ENCODE results near the gene VOPP1.

- TF ChIP-seq EZH2phosphoT487 (conservative IDR thresholded peaks at IDR 0.05; ENCODE audit: low read length): no peak
- TF ChIP-seq, protein P1, sequence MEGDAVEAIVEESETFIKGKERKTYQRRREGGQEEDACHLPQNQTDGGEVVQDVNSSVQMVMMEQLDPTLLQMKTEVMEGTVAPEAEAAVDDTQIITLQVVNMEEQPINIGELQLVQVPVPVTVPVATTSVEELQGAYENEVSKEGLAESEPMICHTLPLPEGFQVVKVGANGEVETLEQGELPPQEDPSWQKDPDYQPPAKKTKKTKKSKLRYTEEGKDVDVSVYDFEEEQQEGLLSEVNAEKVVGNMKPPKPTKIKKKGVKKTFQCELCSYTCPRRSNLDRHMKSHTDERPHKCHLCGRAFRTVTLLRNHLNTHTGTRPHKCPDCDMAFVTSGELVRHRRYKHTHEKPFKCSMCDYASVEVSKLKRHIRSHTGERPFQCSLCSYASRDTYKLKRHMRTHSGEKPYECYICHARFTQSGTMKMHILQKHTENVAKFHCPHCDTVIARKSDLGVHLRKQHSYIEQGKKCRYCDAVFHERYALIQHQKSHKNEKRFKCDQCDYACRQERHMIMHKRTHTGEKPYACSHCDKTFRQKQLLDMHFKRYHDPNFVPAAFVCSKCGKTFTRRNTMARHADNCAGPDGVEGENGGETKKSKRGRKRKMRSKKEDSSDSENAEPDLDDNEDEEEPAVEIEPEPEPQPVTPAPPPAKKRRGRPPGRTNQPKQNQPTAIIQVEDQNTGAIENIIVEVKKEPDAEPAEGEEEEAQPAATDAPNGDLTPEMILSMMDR (IDR thresholded peaks at IDR 0.05; ENCODE audit: insufficient read depth, low read length, poor library complexity, severe bottlenecking): no peak
These were observed 74.8 kb downstream of the VOPP1 start for GRCh38 chr7:55497521-55497920.
